ENCODE data around the gene WDFY4.

WDFY4 gene

DNA sequence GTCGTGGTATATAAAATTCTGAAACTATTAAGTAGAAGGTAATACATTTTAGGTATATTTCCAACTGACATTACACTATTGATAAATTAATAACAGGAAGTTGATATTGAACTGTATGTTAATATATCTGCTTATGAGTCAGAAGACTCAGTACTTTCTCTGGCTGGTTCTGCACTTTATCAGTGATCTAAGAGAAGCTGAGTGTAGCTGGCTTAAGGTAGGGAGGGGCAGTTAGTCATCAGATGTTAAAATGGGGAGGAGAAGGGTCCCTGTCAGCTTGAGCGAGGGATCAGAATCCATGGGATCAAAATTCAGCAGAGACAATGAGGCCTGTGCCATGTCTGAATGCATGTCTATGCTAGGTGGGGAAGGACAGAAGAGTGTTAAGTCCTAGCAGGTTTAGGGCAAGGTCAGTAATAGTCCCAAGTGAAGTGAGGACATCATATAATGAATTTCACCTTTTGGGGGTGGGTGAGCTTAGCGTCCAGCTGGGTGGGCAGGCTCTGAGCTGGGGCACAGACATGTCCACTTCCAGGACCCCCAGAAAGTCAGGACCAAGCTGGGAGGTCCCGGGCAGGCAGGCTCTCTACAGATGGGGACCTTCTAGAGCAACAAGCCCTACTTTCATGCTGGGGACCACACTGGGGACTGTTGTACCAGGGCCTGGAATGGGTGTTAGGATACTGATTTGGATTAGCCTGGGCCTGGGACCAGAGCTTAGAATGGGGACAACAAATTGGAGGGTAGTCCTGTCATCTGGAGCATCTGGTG, 82.9 kb downstream of the WDFY4 start:
- TF ChIP-seq POLR2AphosphoS5 (IDR thresholded peaks at IDR 0.05; ENCODE audit: low read depth, low read length), result no peak

- no peak for TF ChIP-seq SIN3A (IDR thresholded peaks at IDR 0.05; ENCODE audit: borderline replicate concordance, insufficient read depth, low read length)
- TF ChIP-seq TAF1 (IDR thresholded peaks at IDR 0.05; ENCODE audit: borderline replicate concordance, insufficient read depth, low read length), result no peak
- TF ChIP-seq, protein P1, sequence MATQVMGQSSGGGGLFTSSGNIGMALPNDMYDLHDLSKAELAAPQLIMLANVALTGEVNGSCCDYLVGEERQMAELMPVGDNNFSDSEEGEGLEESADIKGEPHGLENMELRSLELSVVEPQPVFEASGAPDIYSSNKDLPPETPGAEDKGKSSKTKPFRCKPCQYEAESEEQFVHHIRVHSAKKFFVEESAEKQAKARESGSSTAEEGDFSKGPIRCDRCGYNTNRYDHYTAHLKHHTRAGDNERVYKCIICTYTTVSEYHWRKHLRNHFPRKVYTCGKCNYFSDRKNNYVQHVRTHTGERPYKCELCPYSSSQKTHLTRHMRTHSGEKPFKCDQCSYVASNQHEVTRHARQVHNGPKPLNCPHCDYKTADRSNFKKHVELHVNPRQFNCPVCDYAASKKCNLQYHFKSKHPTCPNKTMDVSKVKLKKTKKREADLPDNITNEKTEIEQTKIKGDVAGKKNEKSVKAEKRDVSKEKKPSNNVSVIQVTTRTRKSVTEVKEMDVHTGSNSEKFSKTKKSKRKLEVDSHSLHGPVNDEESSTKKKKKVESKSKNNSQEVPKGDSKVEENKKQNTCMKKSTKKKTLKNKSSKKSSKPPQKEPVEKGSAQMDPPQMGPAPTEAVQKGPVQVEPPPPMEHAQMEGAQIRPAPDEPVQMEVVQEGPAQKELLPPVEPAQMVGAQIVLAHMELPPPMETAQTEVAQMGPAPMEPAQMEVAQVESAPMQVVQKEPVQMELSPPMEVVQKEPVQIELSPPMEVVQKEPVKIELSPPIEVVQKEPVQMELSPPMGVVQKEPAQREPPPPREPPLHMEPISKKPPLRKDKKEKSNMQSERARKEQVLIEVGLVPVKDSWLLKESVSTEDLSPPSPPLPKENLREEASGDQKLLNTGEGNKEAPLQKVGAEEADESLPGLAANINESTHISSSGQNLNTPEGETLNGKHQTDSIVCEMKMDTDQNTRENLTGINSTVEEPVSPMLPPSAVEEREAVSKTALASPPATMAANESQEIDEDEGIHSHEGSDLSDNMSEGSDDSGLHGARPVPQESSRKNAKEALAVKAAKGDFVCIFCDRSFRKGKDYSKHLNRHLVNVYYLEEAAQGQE (IDR thresholded peaks at IDR 0.05; ENCODE audit: insufficient read depth in 1 of 2, low read depth in 2 of 2, low read length in 2 of 2), result no peak
Observed at GRCh38 chr10:48768144-48768766, 83.6 kb downstream of the WDFY4 start.

DNA sequence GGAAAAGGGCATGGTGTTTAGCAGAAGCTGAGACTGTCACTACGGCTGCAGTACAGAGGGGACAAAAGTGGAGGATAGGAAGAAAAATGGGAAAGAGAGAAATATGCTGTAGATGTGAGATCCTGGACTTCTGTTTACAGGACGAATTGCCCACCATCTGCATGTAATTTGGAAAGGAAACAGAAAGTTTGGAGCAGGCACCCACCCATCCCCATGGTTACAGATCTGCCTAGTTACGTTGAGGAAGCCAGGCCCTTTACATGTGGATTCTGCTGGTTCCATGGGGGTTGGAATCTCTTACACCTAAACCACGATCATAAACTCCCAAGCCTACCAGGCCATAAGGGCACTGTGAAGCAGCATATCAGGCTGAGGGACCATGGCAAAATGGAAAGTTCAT, 84.3 kb downstream of the WDFY4 start:
- TF ChIP-seq, protein P1 (IDR thresholded peaks at IDR 0.05; ENCODE audit: insufficient read depth in 1 of 2, low read depth in 2 of 2, low read length in 2 of 2), result no peak
- TF ChIP-seq POLR2AphosphoS5 (IDR thresholded peaks at IDR 0.05; ENCODE audit: low read depth, low read length) (no peak), TAF1 (IDR thresholded peaks at IDR 0.05; ENCODE audit: borderline replicate concordance, insufficient read depth, low read length) (no peak), SIN3A (IDR thresholded peaks at IDR 0.05; ENCODE audit: borderline replicate concordance, insufficient read depth, low read length) (no peak), FOXP2 (optimal IDR thresholded peaks at IDR 0.05; ENCODE audit: borderline replicate concordance, extremely low read depth, extremely low read length, insufficient read depth) (no peak)

DNA sequence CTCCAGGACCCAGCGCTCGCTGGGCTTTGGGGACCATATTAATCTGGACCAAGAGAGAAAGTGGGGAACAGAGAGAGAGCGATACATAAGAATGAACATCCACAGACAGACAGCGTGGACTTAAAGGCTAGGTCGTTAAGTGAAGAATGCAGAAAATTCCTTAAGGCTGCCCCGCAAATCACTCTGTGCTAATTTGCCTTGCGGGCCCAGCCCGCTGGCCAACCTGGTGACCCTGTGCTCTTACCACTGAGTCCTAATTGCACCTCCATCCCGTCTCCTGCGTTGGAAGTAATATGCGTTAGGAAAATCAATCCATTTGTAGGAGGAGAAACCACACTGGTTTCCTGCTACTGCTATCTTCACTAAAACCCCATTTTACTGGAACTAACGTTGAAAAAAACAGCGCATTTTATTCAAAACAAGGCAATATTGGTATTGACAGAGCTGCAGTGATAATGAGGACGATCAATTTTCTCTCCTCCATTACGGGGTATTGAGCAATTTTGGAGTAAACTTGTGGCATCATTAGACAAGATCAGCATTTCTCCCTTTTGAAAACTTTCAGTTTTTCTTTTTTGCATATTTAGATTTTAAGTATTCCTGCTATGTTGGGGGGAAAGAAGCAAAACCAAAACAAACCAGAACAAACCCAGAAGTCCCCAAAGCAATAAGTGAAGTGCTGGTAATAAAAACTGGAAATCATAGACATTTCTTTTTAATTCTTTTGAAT, 85.2 kb downstream of the WDFY4 start:
- no peak for TF ChIP-seq POLR2AphosphoS5 (IDR thresholded peaks at IDR 0.05; ENCODE audit: low read depth, low read length)
- TF ChIP-seq TAF1 (IDR thresholded peaks at IDR 0.05; ENCODE audit: borderline replicate concordance, insufficient read depth, low read length), result no peak
- no peak for TF ChIP-seq SIN3A (IDR thresholded peaks at IDR 0.05; ENCODE audit: borderline replicate concordance, insufficient read depth, low read length)
- no peak for TF ChIP-seq FOXP2 (optimal IDR thresholded peaks at IDR 0.05; ENCODE audit: borderline replicate concordance, extremely low read depth, extremely low read length, insufficient read depth)
- TF ChIP-seq, protein P1 (IDR thresholded peaks at IDR 0.05; ENCODE audit: insufficient read depth in 1 of 2, low read depth in 2 of 2, low read length in 2 of 2), result no peak

- TF ChIP-seq SIN3A (IDR thresholded peaks at IDR 0.05; ENCODE audit: borderline replicate concordance, insufficient read depth, low read length), result no peak
- TF ChIP-seq POLR2AphosphoS5 (IDR thresholded peaks at IDR 0.05; ENCODE audit: low read depth, low read length), result no peak
- TF ChIP-seq TAF1 (IDR thresholded peaks at IDR 0.05; ENCODE audit: borderline replicate concordance, insufficient read depth, low read length), result no peak
- no peak for TF ChIP-seq FOXP2 (optimal IDR thresholded peaks at IDR 0.05; ENCODE audit: borderline replicate concordance, extremely low read depth, extremely low read length, insufficient read depth)
- TF ChIP-seq, protein P1 (IDR thresholded peaks at IDR 0.05; ENCODE audit: insufficient read depth in 1 of 2, low read depth in 2 of 2, low read length in 2 of 2), result no peak
Observed at GRCh38 chr10:48770561-48771089, 86.0 kb downstream of the WDFY4 start.
